HG03159 (cell line): ENCODE results near the gene HSPH1.

Source experiments
- ATAC-seq: cut with Tn5 transposase; IDR thresholded peaks from one replicate; pipeline ENCODE4 v1.9.1; 2021; ENCODE audit warnings: mild to moderate bottlenecking, moderate library complexity; ENCODE audit not compliant: unreplicated experiment

HSPH1 gene

DNA sequence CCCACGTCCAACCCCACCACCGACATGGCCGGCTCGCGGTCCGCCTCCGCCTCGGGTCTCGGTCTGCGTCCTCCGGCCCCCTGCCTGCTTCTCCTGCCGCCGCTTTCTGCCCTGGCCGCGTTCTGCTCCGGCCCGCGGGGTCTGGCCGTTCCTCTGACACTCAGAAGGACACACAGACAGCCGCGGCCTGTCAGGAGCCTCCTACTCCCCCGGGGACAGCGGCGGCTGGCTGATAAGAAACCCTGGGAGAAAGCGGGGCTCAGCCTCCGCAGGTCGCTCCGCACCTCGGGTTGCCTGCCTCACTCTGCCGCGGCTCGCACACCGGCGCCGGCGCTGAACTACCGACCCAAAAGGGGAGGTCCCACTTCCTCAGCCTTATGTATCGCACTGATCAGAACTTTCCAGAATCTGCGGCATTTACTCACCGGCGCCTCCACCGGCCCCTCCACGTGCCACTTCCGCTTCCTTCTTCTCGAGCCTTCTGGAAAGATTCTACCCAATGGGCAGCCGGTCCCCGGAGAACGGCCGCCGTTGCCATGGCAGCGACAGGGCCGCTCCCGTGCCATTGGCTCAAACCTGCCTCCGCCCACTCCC lies at the start of gene HSPH1:
Gene HSPH1 (minus strand): TSS at position 348 of the 594 bp plus-strand sequence. CDS start 322 bp downstream, at position 26.
- ATAC-seq = peak; percentile 74

DNA sequence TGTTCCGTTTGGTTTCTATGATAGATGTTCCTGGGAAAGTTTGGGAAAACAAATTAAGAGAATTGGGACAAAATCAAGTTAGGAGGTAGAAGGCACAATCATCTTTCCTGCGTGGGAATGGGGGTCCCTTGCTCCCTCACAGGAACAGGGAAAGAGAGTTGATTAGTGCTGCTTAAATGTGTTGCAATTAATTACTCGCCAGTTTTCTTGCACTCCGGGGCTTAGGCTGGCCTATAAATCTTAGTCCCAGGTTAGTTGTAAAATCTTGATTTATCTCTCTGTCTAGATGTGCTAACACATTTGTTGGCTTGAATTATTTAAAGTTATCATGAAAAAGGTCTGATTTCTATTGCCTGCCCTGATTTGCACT lies 48.1 kb upstream of the HSPH1 start:
- ATAC-seq = no peak

DNA sequence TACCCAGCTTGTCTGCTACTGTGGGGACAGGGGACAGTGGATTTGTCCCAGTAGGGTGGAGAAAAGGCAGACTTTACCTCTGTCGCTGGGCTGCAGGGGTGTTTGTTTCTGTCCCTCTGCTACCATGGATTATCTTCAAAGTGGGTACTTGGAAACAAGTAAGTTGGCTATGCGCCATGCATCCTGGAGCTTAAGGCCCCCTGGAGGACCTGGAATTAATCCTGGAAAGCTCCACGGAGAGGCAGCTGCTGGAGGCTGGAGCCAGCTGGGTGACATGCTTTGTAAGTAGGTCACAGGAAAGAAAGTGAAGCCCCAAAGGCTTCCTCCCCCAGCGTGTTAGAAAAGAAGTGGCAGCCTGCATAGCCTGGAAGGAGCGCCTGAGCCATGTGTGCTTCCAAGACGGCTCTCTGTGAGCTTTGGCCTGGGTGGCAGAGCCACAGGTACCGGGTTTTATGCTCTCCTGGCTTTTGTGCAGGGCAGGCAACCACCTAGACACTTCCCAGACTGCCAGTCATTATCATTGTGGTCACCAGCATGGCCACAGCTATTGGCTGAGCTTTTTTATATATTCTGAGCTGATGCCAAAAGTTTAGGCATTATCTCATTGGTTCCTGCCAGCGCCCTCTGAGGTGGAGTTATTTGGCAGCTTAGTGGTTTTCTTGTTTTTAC lies 47.6 kb upstream of the HSPH1 start:
- ATAC-seq = no peak

DNA sequence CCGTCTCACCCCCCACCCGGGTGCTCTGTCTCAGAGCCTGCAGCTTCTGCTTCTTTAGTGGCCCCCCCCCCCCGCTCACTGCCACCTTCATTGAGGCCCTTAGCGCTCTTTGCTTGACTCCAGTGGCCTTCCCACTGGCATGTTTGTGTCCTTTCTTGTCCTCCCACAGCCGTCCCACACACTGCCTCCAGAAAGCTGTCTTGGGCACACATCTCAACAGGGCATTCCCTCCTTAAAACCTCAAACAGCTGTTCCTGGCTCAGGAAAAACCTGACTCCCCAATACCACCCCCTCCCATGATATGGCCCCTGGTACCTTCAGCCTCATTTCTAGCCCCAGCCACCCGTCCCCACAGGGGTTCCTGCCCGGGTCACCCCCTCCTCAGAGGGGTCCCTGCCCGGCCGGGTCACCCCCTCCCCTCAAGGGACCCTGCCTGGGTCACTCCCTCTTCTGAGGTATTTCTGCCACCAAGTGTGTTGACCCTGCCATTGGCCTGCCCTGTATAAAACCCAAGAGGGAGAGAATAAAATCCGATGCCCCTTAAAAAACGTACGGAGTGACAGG lies 46.9 kb upstream of the HSPH1 start:
- ATAC-seq = no peak

DNA sequence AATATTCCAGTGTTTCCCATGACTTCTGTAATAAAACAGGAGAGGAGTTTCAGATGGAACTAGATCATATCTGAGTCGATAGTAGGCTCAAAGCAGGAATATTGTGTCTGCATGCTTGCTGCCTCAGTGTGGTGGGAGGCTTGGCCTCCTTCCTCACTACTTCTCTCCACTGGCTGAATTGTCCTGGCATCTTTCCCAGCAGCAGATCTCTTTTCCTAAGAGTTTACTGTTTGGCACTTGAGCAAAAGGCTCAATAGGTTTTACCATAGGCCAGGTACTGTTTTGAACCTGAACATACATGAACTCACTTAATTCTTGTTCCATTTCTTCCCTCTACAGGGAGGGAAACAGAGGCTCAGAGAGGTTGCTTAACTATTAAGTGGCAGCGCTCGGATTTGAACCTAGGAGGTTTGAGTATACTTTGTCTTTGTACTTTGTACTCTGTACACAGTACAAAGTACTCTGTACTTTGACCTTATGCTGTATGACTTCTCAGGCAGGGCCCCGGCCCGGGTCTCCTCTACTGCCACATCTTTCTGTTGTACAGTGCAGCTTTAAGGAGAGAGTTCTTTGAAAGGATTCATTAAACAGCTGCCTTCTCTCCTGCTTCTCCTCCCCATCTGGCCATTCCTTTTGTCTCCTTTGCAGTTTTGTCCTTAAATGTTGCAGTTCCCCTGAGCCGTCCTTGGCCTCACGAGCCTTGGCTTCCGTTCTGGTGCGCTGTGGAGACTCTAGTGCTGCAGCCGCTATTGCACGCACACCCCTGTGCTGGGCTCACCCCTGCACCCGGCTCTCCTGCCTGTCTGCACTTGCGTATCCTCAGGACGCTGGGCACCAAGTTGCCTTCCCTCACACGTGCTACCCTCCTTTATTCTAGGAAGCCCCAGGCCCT lies 46.2 kb upstream of the HSPH1 start:
- no peak for ATAC-seq

DNA sequence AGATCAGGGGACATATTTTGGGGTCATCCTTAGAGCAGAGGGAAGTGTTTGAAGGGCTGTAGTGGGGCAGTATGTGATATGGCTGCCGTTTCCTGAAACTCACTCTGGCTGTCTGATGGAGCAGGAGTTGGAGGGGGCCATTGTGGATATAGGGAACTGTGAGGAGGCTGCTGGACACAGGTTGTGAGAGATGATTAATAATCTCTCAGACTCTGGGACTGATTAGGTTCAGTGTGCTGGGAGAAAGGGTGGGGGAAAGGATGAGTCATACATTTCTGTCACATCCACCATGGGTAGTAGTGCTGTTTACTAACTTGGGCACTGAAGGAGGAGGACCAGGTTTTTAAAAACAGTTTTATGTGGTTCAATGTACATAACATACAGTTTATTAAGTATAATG lies 42.9 kb upstream of the HSPH1 start:
- ATAC-seq = no peak

DNA sequence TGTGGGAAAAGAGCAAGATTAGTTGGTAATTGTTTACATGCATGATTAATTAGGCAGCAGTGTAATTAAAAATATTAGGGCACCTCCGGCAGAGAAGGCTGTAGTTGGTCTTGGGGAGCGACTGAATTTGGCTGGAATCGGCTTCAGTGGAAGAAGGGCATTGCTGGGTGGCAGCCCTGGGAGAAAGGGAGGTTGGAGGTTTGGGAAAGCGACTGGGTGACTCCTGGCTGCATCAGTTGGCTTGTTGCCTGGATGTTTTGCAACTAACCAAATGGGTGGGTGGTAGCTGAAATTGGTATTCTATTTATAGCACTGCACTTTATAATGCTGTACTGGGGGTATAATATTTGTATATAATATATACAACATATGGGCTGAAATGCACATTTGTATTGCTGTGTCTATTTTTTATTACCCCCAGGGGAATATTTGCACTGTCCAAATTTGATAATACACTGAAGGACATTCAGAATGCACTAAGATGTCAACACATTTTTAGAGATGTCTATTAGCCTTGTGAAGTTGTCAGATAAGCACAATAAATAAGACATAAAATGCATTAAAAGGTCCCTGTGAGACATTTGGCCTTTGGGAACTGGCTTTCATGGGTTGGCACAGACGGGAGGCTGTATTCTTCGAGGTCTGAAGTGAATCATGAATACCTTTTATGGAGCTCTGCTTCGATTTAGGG lies 39.8 kb upstream of the HSPH1 start:
- no peak for ATAC-seq

DNA sequence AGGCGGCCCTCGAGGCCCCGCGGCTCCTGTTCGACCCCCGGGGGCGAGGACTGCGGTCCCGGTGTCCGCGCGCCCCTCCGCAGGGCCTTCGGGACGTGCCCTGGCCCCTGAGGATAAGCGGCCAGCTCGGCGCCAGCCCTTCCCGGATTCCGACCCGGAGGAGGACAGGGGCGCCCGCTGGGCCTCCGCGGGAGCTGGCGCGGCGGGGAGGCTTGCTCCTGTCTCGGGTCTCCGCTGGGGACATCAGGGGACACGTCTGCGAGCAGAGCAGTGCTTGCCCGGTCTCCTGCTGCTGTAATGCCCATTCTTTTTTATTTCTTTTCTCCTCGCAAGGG lies 38.9 kb upstream of the HSPH1 start:
- ATAC-seq = peak; percentile 17

DNA sequence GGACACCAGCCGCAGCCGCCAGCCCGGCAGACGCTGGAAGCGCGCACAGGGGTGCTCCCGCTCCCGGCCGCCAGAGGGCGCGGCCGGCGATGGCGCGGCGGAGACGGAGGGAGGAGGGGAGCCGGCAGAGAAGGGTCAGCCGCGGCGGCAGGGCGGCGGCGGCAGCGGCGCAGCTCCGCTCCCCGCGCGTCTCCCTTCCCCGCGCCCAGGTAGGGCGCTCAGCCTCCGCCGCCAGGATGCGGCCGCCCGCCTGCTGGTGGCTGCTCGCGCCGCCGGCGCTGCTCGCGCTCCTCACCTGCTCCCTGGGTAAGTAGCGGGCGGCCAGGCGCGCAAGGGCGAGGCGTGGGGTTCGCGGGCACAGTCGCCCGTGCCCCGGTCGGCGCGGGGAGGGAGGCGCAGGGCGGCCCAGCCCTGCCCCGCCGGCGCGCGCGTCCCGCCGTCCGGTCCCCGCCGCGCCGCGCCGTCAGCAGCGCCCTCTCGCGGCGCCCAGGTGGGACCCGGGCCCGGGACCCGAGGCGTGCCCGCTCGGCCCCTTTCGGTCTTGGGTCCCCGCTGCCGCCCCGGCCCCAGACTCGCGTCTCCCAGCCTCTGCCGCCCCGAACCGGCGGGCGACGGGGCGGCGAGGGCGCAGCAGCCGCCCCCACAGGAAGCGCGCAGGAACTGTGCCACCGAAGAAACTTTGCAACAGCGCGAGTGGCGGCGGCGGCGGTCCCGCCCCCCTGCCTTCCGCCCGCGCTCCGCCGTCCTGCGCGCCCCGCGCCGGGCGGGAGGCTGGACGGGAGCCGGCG lies 38.3 kb upstream of the HSPH1 start, which contains the start of gene B3GLCT:
Gene B3GLCT (plus strand): TSS at position 127 of the 788 bp plus-strand sequence. CDS start 110 bp downstream, at position 237.
- ATAC-seq = peak; percentile 80

DNA sequence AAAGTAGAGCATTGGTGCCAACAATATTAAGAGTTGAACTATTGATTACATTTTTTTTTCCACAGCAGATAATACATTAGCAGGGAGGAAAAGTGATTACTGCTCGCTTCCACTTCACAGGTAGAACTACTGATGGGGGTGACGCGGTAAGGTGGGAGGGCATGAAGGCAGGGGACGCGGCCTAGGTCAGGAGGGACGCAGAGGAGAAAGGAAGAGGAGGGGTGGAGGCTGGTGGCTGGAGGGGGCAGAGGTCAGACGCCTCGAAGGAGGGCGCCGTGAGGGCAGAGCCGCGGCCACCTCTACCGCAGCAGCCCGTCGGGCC lies 37.8 kb upstream of the HSPH1 start:
- no peak for ATAC-seq

DNA sequence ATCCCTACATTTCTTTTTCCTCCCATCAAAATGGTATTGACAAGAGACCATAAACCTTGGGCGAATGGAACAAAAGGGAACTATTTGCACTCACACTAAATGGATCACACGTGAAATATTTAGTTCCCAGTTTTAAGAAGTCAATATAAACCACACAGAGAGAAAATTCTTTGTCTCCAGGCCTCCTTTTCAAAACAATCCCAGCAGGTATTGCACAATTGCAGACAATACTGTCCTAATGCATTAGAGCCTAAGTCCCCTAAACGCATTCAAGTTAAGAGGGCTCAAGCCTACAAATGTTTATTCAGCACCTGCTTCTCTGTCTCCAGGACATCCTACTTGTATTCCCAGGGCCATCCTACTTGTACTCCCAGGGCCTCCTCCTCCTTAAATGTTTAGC lies 36.8 kb upstream of the HSPH1 start:
- ATAC-seq = no peak

DNA sequence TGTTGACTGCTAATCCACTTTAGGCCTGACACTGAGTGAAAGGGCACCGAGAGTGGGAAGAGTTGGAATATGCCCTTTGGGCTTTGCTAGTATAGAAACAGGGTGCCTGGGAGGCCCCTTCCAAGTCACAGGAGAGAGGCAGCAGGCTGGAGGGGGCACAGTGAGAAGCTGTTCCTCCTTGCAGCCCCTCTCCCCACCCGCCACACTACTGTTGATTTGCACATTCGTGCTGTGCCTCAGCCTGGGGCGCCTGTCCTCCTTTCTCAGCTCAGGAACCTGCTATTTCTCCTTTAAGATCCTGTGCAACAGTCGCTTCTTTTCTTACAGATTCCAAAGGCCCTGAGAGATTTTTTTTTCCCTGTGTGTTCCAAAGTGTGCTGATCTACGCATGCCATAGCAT lies 35.3 kb upstream of the HSPH1 start:
- no peak for ATAC-seq

DNA sequence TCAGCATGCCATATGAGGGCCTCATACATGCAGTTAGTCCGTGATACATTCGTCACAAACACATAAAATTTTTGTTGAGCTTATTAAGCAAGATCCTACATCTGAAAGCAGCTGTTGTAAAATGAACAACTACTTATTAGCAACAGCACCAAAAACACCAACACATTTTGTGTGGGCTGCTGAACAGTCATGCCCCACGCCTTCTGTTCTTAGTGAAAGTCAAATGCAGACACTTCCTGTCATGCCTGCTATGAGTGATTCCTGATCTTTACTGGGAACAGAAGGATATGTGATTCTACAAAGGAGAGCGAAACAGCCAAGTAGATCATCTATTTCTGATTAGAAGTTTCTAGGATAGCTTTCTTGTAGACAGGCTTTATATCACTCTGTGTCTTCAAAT lies 33.9 kb upstream of the HSPH1 start:
- no peak for ATAC-seq

DNA sequence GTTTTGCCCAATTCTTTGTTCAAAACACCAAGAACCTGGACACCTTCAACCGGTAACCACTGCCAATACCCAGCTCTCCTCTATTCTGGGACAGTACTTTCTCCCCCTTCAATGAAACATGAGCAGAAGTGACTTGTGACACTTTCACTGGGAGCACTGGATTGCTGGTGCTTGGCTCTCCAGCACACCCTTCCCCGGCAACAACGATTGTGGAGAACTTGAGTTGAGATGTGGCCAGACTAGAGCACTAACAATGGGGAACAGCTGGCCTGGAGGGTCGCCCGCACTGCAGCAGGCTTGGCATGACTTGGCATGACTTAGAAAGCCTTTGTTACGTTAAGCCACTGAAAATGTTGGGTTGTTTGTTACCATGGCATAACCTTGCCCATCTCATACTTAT lies 30.6 kb upstream of the HSPH1 start:
- ATAC-seq = no peak

DNA sequence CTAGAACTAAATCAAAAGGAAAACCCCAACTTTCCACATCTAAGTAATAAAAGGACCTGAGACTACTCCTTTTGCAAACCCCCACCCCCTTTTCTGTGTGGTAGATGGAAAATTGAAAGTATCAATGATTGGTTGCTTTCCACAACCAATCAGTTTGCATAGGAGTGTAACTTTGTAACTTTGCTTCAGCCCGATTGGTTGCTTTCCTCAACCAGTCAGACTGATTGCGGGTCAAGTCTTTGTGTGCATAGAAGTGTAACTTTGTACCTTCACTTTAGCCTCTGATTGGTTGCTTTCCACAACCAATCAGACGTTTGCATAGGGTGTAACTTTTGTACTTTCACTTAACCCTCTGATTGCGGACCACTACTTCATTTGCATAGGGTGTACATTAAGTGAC lies 30.0 kb upstream of the HSPH1 start:
- ATAC-seq = no peak

DNA sequence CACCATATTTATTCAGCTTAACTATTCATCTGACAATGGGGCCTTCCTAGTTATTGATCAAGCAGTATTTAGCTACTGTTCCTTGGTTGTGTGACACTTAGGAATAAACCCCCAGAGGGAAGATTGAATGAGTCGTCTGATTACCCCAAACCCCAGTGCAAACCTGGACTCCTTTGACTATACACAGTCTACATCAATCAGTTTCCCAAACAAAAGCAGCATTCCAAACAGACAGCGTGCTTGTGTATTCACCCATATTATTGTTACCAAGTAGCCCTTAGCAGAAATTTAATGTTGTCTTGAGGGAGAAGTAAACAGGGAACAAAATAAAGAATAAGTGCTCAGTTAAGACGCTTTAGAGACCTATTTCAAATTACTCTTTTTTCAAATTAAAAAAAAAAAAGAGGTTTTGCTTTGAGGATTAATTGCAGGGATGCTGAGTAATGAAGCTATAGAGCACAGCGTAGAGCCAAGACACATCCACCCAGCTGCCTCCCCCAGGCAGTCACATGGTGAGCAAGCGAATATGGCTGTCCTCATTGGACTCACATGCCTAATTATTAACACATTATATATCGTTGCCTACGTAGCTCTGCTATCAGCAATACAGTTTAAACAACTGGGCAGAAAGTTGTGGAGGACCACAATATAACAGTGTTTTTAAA lies 23.4 kb upstream of the HSPH1 start:
- ATAC-seq = no peak

DNA sequence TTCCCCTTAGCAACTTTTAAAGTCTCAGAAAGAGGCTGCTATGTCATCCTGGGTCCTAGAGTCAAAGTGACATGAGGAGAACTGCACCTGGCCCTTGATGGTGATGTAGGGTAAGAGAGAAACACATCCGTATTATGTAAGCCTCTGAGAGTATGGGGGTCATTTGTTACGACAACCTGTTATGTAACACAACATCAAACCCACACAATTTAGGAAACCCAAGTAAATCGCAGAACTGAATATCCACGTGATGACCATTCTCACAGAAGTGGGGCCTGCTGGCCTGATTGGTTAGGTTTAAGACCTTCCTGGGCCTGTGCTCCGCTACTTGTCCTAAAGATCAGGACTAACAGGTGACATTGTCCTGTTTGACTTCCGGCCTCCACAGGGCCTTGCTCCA lies 22.7 kb upstream of the HSPH1 start:
- no peak for ATAC-seq

DNA sequence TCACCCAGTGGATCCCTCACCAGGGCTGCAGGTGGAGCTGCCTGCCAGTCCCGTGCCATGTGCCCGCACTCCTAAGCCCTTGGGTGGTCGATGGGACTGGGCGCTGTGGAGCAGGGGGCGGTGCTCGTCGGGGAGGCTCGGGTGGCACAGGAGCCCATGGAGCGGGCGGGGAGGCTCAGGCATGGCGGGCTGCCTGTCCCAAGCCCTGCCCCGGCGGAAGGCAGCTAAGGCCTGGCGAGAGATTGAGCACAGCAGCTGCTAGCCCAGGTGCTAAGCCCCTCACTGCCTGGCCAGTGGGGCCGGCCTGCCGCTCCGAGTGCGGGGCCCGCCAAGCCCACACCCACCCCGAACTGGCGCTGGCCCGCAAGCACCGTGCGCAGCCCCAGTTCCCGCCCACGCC lies 21.3 kb upstream of the HSPH1 start:
- ATAC-seq = no peak

DNA sequence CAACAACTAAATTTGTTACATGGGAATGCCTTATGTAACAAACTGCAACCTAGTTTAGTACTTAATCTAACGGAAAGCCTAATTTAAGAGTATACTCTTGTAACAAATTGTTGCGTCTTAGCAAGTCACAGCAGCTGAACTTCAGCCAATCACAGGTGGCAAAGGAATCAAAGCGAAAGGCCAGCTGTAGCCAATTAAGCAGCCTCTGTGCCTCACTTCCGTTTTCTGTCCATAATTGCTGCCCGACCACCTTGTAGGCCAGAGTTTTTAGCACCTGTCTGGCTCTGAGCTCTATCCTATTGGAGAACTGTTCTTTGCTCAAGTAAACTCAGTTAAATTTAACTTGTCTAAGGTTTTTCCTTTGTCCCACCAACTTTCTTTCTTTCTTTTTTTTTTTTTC lies 18.1 kb upstream of the HSPH1 start:
- no peak for ATAC-seq

DNA sequence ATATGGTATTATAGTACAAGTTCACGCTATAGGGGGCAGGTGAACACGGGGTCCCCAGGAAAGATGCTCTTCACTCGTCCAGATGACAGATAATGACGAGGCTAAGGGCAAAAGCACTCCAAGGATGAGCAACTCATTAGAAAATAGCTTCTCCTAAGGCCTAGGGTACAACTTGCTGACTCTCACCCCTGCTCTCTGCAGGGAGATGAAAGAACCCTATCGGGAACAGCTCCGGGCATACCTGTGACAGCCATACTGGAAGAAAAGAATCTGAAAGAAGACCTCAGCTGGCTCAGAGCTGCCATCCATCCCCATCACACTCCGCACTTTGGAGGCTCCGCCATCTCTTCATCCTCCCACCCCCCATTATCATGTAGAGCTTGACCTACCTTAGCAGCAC lies 17.5 kb upstream of the HSPH1 start:
- no peak for ATAC-seq
